ENCODE measurements around the gene ACER3.
"Not testable (repeated sequence)": the region's sequence is repeated elsewhere in the genome, so short reads cannot be mapped to it uniquely, and the experiment has no call there.

ACER3 gene

DNA sequence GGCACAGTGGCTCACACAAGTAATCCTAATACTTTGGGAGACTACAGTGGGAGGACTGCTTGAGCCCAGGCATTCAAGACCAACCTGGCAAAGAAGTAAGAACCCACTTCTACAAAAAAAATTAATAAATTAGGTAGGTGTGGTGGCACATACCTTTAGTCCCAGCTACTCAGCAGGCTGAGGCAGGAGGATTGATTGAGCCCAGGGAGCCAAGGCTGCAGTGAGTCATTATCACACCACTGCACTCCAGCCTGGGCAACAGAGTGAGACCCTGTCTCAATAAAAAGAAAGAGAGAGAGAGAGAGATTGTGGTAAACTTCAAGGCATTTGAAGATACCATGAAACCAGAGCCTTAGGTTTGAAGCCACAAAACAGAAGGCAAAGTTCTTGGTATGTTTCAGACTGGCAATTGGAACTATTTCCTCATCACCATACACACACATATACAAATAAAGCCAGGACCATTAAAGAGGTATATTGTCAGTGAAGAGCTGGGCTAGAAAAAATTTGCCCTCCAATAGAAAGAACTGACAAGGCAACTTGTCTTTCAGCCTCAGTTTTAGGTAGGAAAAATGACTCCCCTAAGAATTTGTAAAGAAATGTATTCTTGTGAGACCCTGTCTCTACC lies 148.9 kb downstream of the ACER3 start:
- H3K27me3 ChIP-seq (ENCODE audit: control insufficient read depth in 3 of 3, insufficient read depth in 3 of 3, low read depth in 1 of 3, low read length in 3 of 3), result peaks cover 0 to 3% (median 0%) of the 10 kb centered on the region in 3 experiments
- H2BK5ac ChIP-seq (ENCODE audit: low read length), result no peak overlapping the region
- no peak overlapping the region for H2AFZ ChIP-seq (ENCODE audit: low read length)
- no peak overlapping the region for H4K8ac ChIP-seq (ENCODE audit: low read depth, low read length)
- H3K4ac ChIP-seq (ENCODE audit: low read length), result no peak overlapping the region
- H3K79me1 ChIP-seq (ENCODE audit: low read depth, low read length), result no peaks in the 10 kb centered on the region
- no peak overlapping the region for H2AK5ac ChIP-seq (ENCODE audit: low read depth, low read length)
- H2BK120ac ChIP-seq (ENCODE audit: low read depth, low read length), result no peak overlapping the region
- no peak overlapping the region for H3K27ac ChIP-seq (replicated peaks; ENCODE audit: low read length)
- no peak overlapping the region for H3K14ac ChIP-seq (ENCODE audit: low read length)
- no peaks in the 10 kb centered on the region for H3K4me1 ChIP-seq (ENCODE audit: control insufficient read depth in 2 of 2, insufficient read depth in 1 of 2, low read depth in 1 of 2, low read length in 2 of 2)
- H3K9ac ChIP-seq (ENCODE audit: low read depth, low read length, poor library complexity), result no peak overlapping the region
- H3K4me3 ChIP-seq (ENCODE audit: low read length in 2 of 2), result no peak overlapping the region
- H3K4me2 ChIP-seq (ENCODE audit: insufficient read depth, low read length, poor library complexity, severe bottlenecking), result no peak overlapping the region
- H4K91ac ChIP-seq (ENCODE audit: low read depth, low read length, poor library complexity), result no peak overlapping the region
- H3K9me3 ChIP-seq (replicated peaks in 1 of 2; ENCODE audit: control insufficient read depth in 2 of 2, insufficient read depth in 1 of 2, low read depth in 1 of 2, low read length in 2 of 2), result no peaks in the 10 kb centered on the region
- no peak overlapping the region for H2BK12ac ChIP-seq (ENCODE audit: low read length)
- no peak overlapping the region for H3K18ac ChIP-seq (ENCODE audit: low read length)
- DNase-seq (ENCODE audit: low spot score), result no peak
- no peak overlapping the region for H2BK15ac ChIP-seq (ENCODE audit: low read length)
- no peak overlapping the region for H3K23ac ChIP-seq (ENCODE audit: low read depth, low read length, poor library complexity)
- peaks cover 0 to 2% of the 10 kb centered on the region in 2 donors for H3K36me3 ChIP-seq (replicated peaks in 1 of 2; ENCODE audit: control insufficient read depth in 2 of 2, insufficient read depth in 2 of 2, low read length in 2 of 2)

DNA sequence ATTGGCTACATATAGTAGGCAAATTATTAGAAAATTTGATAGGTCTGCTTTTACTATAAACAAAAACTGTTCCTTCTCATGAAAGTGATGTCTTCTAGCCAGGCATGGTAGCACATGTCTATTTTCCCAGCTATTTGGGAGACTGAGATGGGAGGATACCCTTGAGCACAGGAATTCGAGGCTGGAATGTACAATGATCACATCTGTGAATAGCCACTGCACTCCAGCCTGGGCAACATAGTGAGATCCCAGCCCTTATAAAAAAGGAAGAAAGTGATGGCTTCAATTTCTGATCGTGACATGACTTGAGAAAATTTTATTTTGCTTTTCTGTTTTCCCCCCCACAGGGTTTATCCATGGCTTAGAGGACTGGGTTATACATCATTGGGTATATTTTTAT lies 154.0 kb downstream of the ACER3 start:
- no peak overlapping the region for H2AFZ ChIP-seq (ENCODE audit: low read length)
- H4K8ac ChIP-seq (ENCODE audit: low read depth, low read length), result no peak overlapping the region
- H3K23ac ChIP-seq (ENCODE audit: low read depth, low read length, poor library complexity), result no peak overlapping the region
- no peaks in the 10 kb centered on the region for H3K4me1 ChIP-seq (ENCODE audit: control insufficient read depth in 2 of 2, insufficient read depth in 1 of 2, low read depth in 1 of 2, low read length in 2 of 2)
- H3K4me3 ChIP-seq (ENCODE audit: low read length in 2 of 2), result no peak overlapping the region
- H3K9ac ChIP-seq (ENCODE audit: low read depth, low read length, poor library complexity), result no peak overlapping the region
- no peak overlapping the region for H2BK15ac ChIP-seq (ENCODE audit: low read length)
- H3K36me3 ChIP-seq (replicated peaks in 1 of 2; ENCODE audit: control insufficient read depth in 2 of 2, insufficient read depth in 2 of 2, low read length in 2 of 2), result peaks cover 0 to 8% of the 10 kb centered on the region in 2 donors
- H3K27ac ChIP-seq (replicated peaks; ENCODE audit: low read length), result no peak overlapping the region
- H3K9me3 ChIP-seq (replicated peaks in 1 of 2; ENCODE audit: control insufficient read depth in 2 of 2, insufficient read depth in 1 of 2, low read depth in 1 of 2, low read length in 2 of 2), result no peaks in the 10 kb centered on the region
- H3K18ac ChIP-seq (ENCODE audit: low read length), result no peak overlapping the region
- H2AK5ac ChIP-seq (ENCODE audit: low read depth, low read length), result no peak overlapping the region
- H3K27me3 ChIP-seq (ENCODE audit: control insufficient read depth in 3 of 3, insufficient read depth in 3 of 3, low read depth in 1 of 3, low read length in 3 of 3), result peaks cover 0 to 3% (median 0%) of the 10 kb centered on the region in 3 experiments
- no peak for DNase-seq (ENCODE audit: low spot score)
- no peak overlapping the region for H2BK12ac ChIP-seq (ENCODE audit: low read length)
- H3K4me2 ChIP-seq (ENCODE audit: insufficient read depth, low read length, poor library complexity, severe bottlenecking), result no peak overlapping the region
- WGBS, 2 donors (ENCODE audit: extremely low coverage in 2 of 2, insufficient read length in 2 of 2, insufficient replicate concordance in 1 of 2), result no CpG with 5 or more reads among the region's 2 CpGs
- H2BK5ac ChIP-seq (ENCODE audit: low read length), result no peak overlapping the region
- H3K14ac ChIP-seq (ENCODE audit: low read length), result no peak overlapping the region
- no peak overlapping the region for H4K91ac ChIP-seq (ENCODE audit: low read depth, low read length, poor library complexity)
- no peaks in the 10 kb centered on the region for H3K79me1 ChIP-seq (ENCODE audit: low read depth, low read length)
- no peak overlapping the region for H3K4ac ChIP-seq (ENCODE audit: low read length)
- no peak overlapping the region for H2BK120ac ChIP-seq (ENCODE audit: low read depth, low read length)

DNA sequence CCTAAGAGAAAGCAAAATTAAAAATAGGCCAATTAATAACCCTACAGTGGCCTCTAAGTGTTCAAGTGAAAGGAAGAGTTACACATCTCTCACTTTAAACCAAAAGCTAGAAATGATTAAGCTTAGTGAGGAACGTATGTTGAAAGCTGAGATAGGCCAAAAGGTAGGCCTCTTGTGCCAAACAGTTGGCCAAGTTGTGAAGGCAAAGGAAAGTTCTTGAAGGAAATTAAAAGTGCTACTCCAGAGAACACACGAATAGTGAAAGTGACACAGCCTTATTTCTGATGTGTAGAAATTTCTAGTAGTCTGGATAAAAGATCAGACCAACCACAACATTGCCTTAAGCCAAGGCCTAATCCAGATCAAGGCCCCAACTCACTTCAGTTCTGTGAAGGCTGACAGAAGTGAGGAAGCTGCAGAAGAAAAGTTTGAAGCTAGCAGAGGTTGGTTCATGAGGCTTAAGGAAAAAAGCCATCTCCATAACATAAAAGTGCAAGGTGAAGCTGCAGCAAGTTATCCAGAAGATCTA lies 157.7 kb downstream of the ACER3 start:
- not testable (repeated sequence) for H3K4ac ChIP-seq (ENCODE audit: low read length); H3K36me3 ChIP-seq (replicated peaks in 1 of 2; ENCODE audit: control insufficient read depth in 2 of 2, insufficient read depth in 2 of 2, low read length in 2 of 2); H3K79me1 ChIP-seq (ENCODE audit: low read depth, low read length); H4K8ac ChIP-seq (ENCODE audit: low read depth, low read length); H3K14ac ChIP-seq (ENCODE audit: low read length); H3K27ac ChIP-seq (replicated peaks; ENCODE audit: low read length); H3K18ac ChIP-seq (ENCODE audit: low read length); H3K27me3 ChIP-seq (ENCODE audit: control insufficient read depth in 3 of 3, insufficient read depth in 3 of 3, low read depth in 1 of 3, low read length in 3 of 3); H3K4me2 ChIP-seq (ENCODE audit: insufficient read depth, low read length, poor library complexity, severe bottlenecking); H2AK5ac ChIP-seq (ENCODE audit: low read depth, low read length); DNase-seq (ENCODE audit: low spot score); H2AFZ ChIP-seq (ENCODE audit: low read length); H2BK5ac ChIP-seq (ENCODE audit: low read length); H3K9ac ChIP-seq (ENCODE audit: low read depth, low read length, poor library complexity); H4K91ac ChIP-seq (ENCODE audit: low read depth, low read length, poor library complexity); H3K9me3 ChIP-seq (replicated peaks in 1 of 2; ENCODE audit: control insufficient read depth in 2 of 2, insufficient read depth in 1 of 2, low read depth in 1 of 2, low read length in 2 of 2); H2BK15ac ChIP-seq (ENCODE audit: low read length); H3K23ac ChIP-seq (ENCODE audit: low read depth, low read length, poor library complexity); H3K4me3 ChIP-seq (ENCODE audit: low read length in 2 of 2); H2BK12ac ChIP-seq (ENCODE audit: low read length); H3K4me1 ChIP-seq (ENCODE audit: control insufficient read depth in 2 of 2, insufficient read depth in 1 of 2, low read depth in 1 of 2, low read length in 2 of 2); H2BK120ac ChIP-seq (ENCODE audit: low read depth, low read length)
- WGBS, 2 donors (ENCODE audit: extremely low coverage in 2 of 2, insufficient read length in 2 of 2, insufficient replicate concordance in 1 of 2), result no CpG with 5 or more reads among the region's 2 CpGs

DNA sequence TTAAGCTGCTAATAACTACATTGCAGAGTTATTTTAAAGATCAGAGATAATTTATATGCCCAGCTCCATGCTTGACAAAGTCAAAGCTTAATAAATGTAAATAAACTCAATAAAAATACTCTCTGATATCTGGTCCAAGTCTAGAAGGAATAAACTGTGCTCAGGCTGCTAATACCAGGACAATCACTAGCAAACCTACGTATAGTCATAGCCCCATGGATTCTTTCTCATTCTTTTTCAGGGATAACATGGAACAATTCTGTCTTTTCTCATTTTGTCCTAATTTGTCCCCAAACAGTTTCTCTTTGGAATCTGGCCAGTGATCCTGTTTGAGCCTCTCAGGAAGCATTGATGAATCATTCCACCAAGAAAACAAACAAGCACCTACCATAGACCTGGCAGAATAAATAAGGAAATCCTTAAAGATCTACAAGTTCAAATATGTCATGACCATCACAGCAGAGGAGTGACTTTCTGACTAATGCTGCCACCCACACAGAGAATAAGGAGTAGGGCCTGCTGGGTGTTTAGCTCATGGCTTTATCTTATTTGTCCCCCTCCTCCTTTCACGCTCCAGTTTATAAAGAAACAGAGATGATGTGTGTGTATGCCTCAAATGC lies 159.4 kb downstream of the ACER3 start:
- Histone ChIP-seq H2AFZ (ENCODE audit: low read length) (no peak overlapping the region), H2AK5ac (ENCODE audit: low read depth, low read length) (no peak overlapping the region), H3K14ac (ENCODE audit: low read length) (no peak overlapping the region), H3K23ac (ENCODE audit: low read depth, low read length, poor library complexity) (no peak overlapping the region), H3K9me3 (replicated peaks in 1 of 2; ENCODE audit: control insufficient read depth in 2 of 2, insufficient read depth in 1 of 2, low read depth in 1 of 2, low read length in 2 of 2) (no peaks in the 10 kb centered on the region), H3K9ac (ENCODE audit: low read depth, low read length, poor library complexity) (no peak overlapping the region), H2BK120ac (ENCODE audit: low read depth, low read length) (no peak overlapping the region), H3K18ac (ENCODE audit: low read length) (no peak overlapping the region), H4K91ac (ENCODE audit: low read depth, low read length, poor library complexity) (no peak overlapping the region), H2BK12ac (ENCODE audit: low read length) (no peak overlapping the region), H3K27me3 (ENCODE audit: control insufficient read depth in 3 of 3, insufficient read depth in 3 of 3, low read depth in 1 of 3, low read length in 3 of 3) (no peaks in the 10 kb centered on the region), H3K4me3 (ENCODE audit: low read length in 2 of 2) (no peak overlapping the region), H2BK15ac (ENCODE audit: low read length) (no peak overlapping the region), H3K79me1 (ENCODE audit: low read depth, low read length) (no peaks in the 10 kb centered on the region), H3K4ac (ENCODE audit: low read length) (no peak overlapping the region), H3K4me1 (ENCODE audit: control insufficient read depth in 2 of 2, insufficient read depth in 1 of 2, low read depth in 1 of 2, low read length in 2 of 2) (peaks cover 0 to 7% of the 10 kb centered on the region in 2 donors), H3K4me2 (ENCODE audit: insufficient read depth, low read length, poor library complexity, severe bottlenecking) (no peak overlapping the region), H3K27ac (replicated peaks; ENCODE audit: low read length) (no peak overlapping the region), H3K36me3 (replicated peaks in 1 of 2; ENCODE audit: control insufficient read depth in 2 of 2, insufficient read depth in 2 of 2, low read length in 2 of 2) (peaks cover 0 to 8% of the 10 kb centered on the region in 2 donors), H4K8ac (ENCODE audit: low read depth, low read length) (no peak overlapping the region), H2BK5ac (ENCODE audit: low read length) (no peak overlapping the region)
- WGBS, 2 donors (ENCODE audit: extremely low coverage in 2 of 2, insufficient read length in 2 of 2, insufficient replicate concordance in 1 of 2), result no CpG with 5 or more reads among the region's 2 CpGs
- DNase-seq (ENCODE audit: low spot score), result no peak
